Mesendoderm (in vitro differentiated cells): ENCODE data around the gene SNX8.

Experiments
- DNase-seq: peaks from one replicate; pipeline ENCODE4 v3.0.0; 2013
- H2AK5ac ChIP-seq: 2 replicates; pipeline ENCODE4 v1.6.1; 2013; ENCODE audit warnings: low read length, inconsistent platforms
- H2BK120ac ChIP-seq: 2 replicates; pipeline ENCODE4 v1.6.1; 2013; ENCODE audit warnings: low read depth, mild to moderate bottlenecking, low read length, moderate library complexity, mixed read lengths
- H2BK15ac ChIP-seq: replicated peaks from 2 replicates; pipeline ENCODE4 v1.6.1; 2013; ENCODE audit warnings: low read depth, mild to moderate bottlenecking, moderate library complexity
- H2BK5ac ChIP-seq: 2 replicates; pipeline ENCODE4 v1.6.1; 2013; ENCODE audit warnings: low read length, inconsistent platforms
- H3K18ac ChIP-seq: 2 replicates; pipeline ENCODE4 v1.6.1; 2013; ENCODE audit warnings: mild to moderate bottlenecking, low read length, mixed read lengths
- H3K23ac ChIP-seq: one replicate; pipeline ENCODE4 v1.6.1; 2013; ENCODE audit warnings: low read length
- H3K27ac ChIP-seq: 2 replicates; pipeline ENCODE4 v1.5.1; 2013; ENCODE audit warnings: low read depth, mild to moderate bottlenecking, inconsistent platforms, low read length, moderate library complexity
- H3K27me3 ChIP-seq: 2 replicates; pipeline ENCODE4 v1.6.1; 2013; ENCODE audit warnings: low read length, control low read depth, mild to moderate bottlenecking, inconsistent platforms; ENCODE audit not compliant: insufficient read depth, poor library complexity
- H3K36me3 ChIP-seq: 2 replicates; pipeline ENCODE4 v1.6.1; 2013; ENCODE audit warnings: low read length, inconsistent platforms; ENCODE audit not compliant: control insufficient read depth, insufficient read depth
- H3K4ac ChIP-seq: one replicate; pipeline ENCODE4 v1.6.1; 2013; ENCODE audit warnings: low read depth, mild to moderate bottlenecking, low read length, moderate library complexity
- H3K4me1 ChIP-seq: 2 replicates; pipeline ENCODE4 v1.6.1; 2013; ENCODE audit warnings: low read depth, low read length, inconsistent platforms; ENCODE audit not compliant: control insufficient read depth
- H3K4me2 ChIP-seq: 2 replicates; pipeline ENCODE4 v1.6.1; 2013; ENCODE audit warnings: low read length
- H3K4me3 ChIP-seq: 2 replicates; pipeline ENCODE4 v1.5.1; 2013; ENCODE audit warnings: mild to moderate bottlenecking, low read length
- H3K56ac ChIP-seq: one replicate; pipeline ENCODE4 v1.6.1; 2013; ENCODE audit warnings: low read length
- H3K79me1 ChIP-seq: 2 replicates; pipeline ENCODE4 v1.6.1; 2013; ENCODE audit warnings: low read length, inconsistent platforms
- H3K79me2 ChIP-seq: 2 replicates; pipeline ENCODE4 v1.6.1; 2013; ENCODE audit warnings: mild to moderate bottlenecking, low read length; ENCODE audit not compliant: control insufficient read depth, insufficient read depth
- H3K9ac ChIP-seq: 2 replicates; pipeline ENCODE4 v1.6.1; 2013; ENCODE audit warnings: low read length, inconsistent platforms
- H4K5ac ChIP-seq: one replicate; pipeline ENCODE4 v1.6.1; 2013; ENCODE audit warnings: low read length
- H4K8ac ChIP-seq: one replicate; pipeline ENCODE4 v1.6.1; 2013; ENCODE audit warnings: low read depth, mild to moderate bottlenecking, control low read depth, low read length, moderate library complexity
- WGBS: extraction: QIAGEN DNeasy Blood & Tissue Kit; methylation state at CpG from one replicate; pipeline ENCODE4 v1.1.7; 2013; ENCODE audit warnings: low lambda C conversion rate, missing lambda C conversion rate; ENCODE audit not compliant: insufficient coverage; ENCODE audit errors: extremely low coverage; 5-methylcytosine and 5-hydroxymethylcytosine counted together

Gene SNX8

GRCh38 chr7:2230226-2230625, 84.0 kb downstream of the SNX8 start:
- WGBS = no CpG with 5 or more reads among the region's 8 CpGs
- Histone ChIP-seq H2BK15ac (no peak overlapping the region), H3K79me1 (peaks cover 20% of the 10 kb centered on the region), H4K5ac (no peak overlapping the region), H3K23ac (no peak overlapping the region), H3K18ac (no peak overlapping the region), H2BK120ac (no peak overlapping the region), H4K8ac (no peak overlapping the region), H3K79me2 (peaks cover 20% of the 10 kb centered on the region), H3K4ac (no peak overlapping the region), H3K56ac (no peak overlapping the region), H2AK5ac (no peak overlapping the region), H2BK5ac (no peak overlapping the region), H3K4me2 (no peak overlapping the region), H3K9ac (no peak overlapping the region), H3K4me1 (no peaks in the 10 kb centered on the region), H3K27me3 (no peaks in the 10 kb centered on the region), H3K27ac (no peak overlapping the region), H3K4me3 (no peak overlapping the region), H3K36me3 (peaks cover 7% of the 10 kb centered on the region)
- no peak for DNase-seq

GRCh38 chr7:2229467-2229866, 84.8 kb downstream of the SNX8 start:
- no peak overlapping the region for H2BK15ac ChIP-seq
- H3K79me1 ChIP-seq = peaks cover 22% of the 10 kb centered on the region
- no peak overlapping the region for H3K18ac ChIP-seq
- H2AK5ac ChIP-seq = no peak overlapping the region
- H3K27ac ChIP-seq = no peak overlapping the region
- no peak overlapping the region for H4K5ac ChIP-seq
- peaks cover 20% of the 10 kb centered on the region for H3K79me2 ChIP-seq
- no peak overlapping the region for H2BK120ac ChIP-seq
- H2BK5ac ChIP-seq = no peak overlapping the region
- no peak overlapping the region for H3K56ac ChIP-seq
- no CpG with 5 or more reads among the region's 7 CpGs for WGBS
- H3K27me3 ChIP-seq = no peaks in the 10 kb centered on the region
- no peak overlapping the region for H3K4me2 ChIP-seq
- H3K4ac ChIP-seq = no peak overlapping the region
- no peak overlapping the region for H4K8ac ChIP-seq
- no peak overlapping the region for H3K9ac ChIP-seq
- no peak overlapping the region for H3K23ac ChIP-seq
- no peak for DNase-seq
- peaks cover 8% of the 10 kb centered on the region for H3K36me3 ChIP-seq
- H3K4me3 ChIP-seq = no peak overlapping the region
- no peaks in the 10 kb centered on the region for H3K4me1 ChIP-seq

GRCh38 chr7:2228921-2229320, 85.3 kb downstream of the SNX8 start:
- Histone ChIP-seq H3K27ac (no peak overlapping the region), H2BK120ac (no peak overlapping the region), H2BK5ac (no peak overlapping the region), H3K18ac (no peak overlapping the region), H4K5ac (no peak overlapping the region), H2BK15ac (no peak overlapping the region), H4K8ac (no peak overlapping the region), H2AK5ac (no peak overlapping the region), H3K79me2 (peaks cover 20% of the 10 kb centered on the region), H3K36me3 (peaks cover 8% of the 10 kb centered on the region), H3K56ac (no peak overlapping the region), H3K4me2 (no peak overlapping the region), H3K79me1 (peaks cover 22% of the 10 kb centered on the region), H3K4me1 (no peaks in the 10 kb centered on the region), H3K9ac (no peak overlapping the region), H3K4me3 (no peak overlapping the region), H3K4ac (no peak overlapping the region), H3K23ac (no peak overlapping the region), H3K27me3 (no peaks in the 10 kb centered on the region)
- no CpG with 5 or more reads among the region's 8 CpGs for WGBS
- DNase-seq = no peak

- no peak overlapping the region for H3K56ac ChIP-seq
- no peak overlapping the region for H3K27ac ChIP-seq
- no peak overlapping the region for H3K23ac ChIP-seq
- no peak overlapping the region for H2BK120ac ChIP-seq
- no peak overlapping the region for H2AK5ac ChIP-seq
- WGBS = no CpG with 5 or more reads among the region's 15 CpGs
- DNase-seq = no peak
- no peak overlapping the region for H3K4me3 ChIP-seq
- H4K5ac ChIP-seq = no peak overlapping the region
- H2BK5ac ChIP-seq = no peak overlapping the region
- H3K18ac ChIP-seq = no peak overlapping the region
- no peaks in the 10 kb centered on the region for H3K27me3 ChIP-seq
- H3K4me1 ChIP-seq = no peaks in the 10 kb centered on the region
- H3K4me2 ChIP-seq = no peak overlapping the region
- no peak overlapping the region for H3K9ac ChIP-seq
- no peak overlapping the region for H4K8ac ChIP-seq
- peaks cover 20% of the 10 kb centered on the region for H3K79me2 ChIP-seq
- H3K79me1 ChIP-seq = peaks cover 25% of the 10 kb centered on the region
- peaks cover 9% of the 10 kb centered on the region for H3K36me3 ChIP-seq
- no peak overlapping the region for H2BK15ac ChIP-seq
- no peak overlapping the region for H3K4ac ChIP-seq
Observed at GRCh38 chr7:2227699-2228098, 86.5 kb downstream of the SNX8 start.

- H4K8ac ChIP-seq = no peak overlapping the region
- H2AK5ac ChIP-seq = no peak overlapping the region
- H3K4me3 ChIP-seq = no peak overlapping the region
- H3K9ac ChIP-seq = no peak overlapping the region
- no peaks in the 10 kb centered on the region for H3K4me1 ChIP-seq
- H3K23ac ChIP-seq = no peak overlapping the region
- no peaks in the 10 kb centered on the region for H3K27me3 ChIP-seq
- no peak overlapping the region for H2BK120ac ChIP-seq
- H3K36me3 ChIP-seq = peaks cover 16% of the 10 kb centered on the region
- H3K79me1 ChIP-seq = peaks cover 19% of the 10 kb centered on the region
- H3K56ac ChIP-seq = no peak overlapping the region
- H3K27ac ChIP-seq = no peak overlapping the region
- no peak for DNase-seq
- H2BK5ac ChIP-seq = no peak overlapping the region
- no peak overlapping the region for H3K4ac ChIP-seq
- H3K18ac ChIP-seq = no peak overlapping the region
- WGBS = no CpG with 5 or more reads among the region's 13 CpGs
- no peak overlapping the region for H3K4me2 ChIP-seq
- H3K79me2 ChIP-seq = peaks cover 13% of the 10 kb centered on the region
- H4K5ac ChIP-seq = no peak overlapping the region
- no peak overlapping the region for H2BK15ac ChIP-seq
Observed at GRCh38 chr7:2225830-2226229, 88.4 kb downstream of the SNX8 start.

GRCh38 chr7:2225336-2225735, 88.9 kb downstream of the SNX8 start:
- peaks cover 10% of the 10 kb centered on the region for H3K79me2 ChIP-seq
- H3K4me3 ChIP-seq = no peak overlapping the region
- no peak overlapping the region for H3K4ac ChIP-seq
- no peak overlapping the region for H4K5ac ChIP-seq
- no peak overlapping the region for H3K56ac ChIP-seq
- H3K23ac ChIP-seq = no peak overlapping the region
- H2AK5ac ChIP-seq = no peak overlapping the region
- H3K27me3 ChIP-seq = no peaks in the 10 kb centered on the region
- peaks cover 16% of the 10 kb centered on the region for H3K79me1 ChIP-seq
- WGBS = no CpG with 5 or more reads among the region's 14 CpGs
- no peak overlapping the region for H2BK120ac ChIP-seq
- no peak overlapping the region for H3K4me2 ChIP-seq
- H4K8ac ChIP-seq = no peak overlapping the region
- no peak for DNase-seq
- H3K18ac ChIP-seq = no peak overlapping the region
- H3K27ac ChIP-seq = no peak overlapping the region
- H3K4me1 ChIP-seq = no peaks in the 10 kb centered on the region
- peaks cover 17% of the 10 kb centered on the region for H3K36me3 ChIP-seq
- no peak overlapping the region for H2BK5ac ChIP-seq
- no peak overlapping the region for H3K9ac ChIP-seq
- no peak overlapping the region for H2BK15ac ChIP-seq
